GM19463 (cell line): ENCODE data around the gene TTLL10.
A peak's percentile ranks its signal among the peaks of the same experiment; 100 is the strongest.

Experiments used
- ATAC-seq: cut with Tn5 transposase; IDR thresholded peaks from one replicate; pipeline ENCODE4 v1.9.1; 2021; ENCODE audit warnings: mild to moderate bottlenecking, moderate library complexity; ENCODE audit not compliant: unreplicated experiment

Gene TTLL10

DNA sequence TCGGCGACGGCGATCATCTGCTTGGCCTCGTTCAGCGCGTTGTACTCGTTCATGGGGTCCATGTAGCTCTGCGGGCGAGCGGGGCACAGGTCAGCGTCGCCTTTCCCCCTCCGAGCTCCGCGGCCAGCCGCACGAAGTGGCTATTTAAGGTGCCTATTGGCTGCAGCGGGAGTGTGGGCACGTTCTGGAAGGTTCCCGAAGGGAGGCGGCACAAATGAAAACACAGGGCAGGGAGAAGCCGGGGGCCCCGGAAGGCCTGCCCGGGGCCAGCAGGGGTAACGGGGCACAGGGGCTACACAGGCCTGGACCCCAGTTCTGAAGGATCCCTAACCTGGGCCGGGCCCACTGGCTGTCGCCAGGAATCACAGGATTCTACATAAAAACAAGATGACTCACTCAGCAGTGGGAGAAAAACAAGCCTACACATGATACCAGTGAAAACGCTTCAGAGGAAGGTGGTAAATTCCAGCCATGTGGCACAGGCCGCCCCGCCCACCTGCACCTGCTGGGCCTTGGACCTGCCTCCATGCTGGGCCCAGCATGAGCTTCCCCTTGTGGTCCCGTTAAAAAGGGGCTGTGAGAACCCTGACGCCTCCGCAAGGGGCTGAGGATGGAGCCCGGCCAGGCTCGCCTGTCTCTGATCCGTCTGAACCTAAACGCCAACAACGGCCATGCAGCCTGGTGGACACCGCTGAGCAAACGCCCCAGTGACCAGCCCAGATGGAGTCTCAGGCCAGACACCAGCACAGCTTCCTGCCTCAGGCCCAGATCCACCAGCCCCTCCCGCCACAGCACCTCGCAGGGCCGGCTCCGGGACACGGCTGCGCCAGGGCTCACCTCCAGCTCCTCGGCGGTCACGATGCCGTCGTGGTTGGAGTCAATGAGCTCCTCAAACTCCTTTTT lies 44.2 kb downstream of the TTLL10 start:
- no peak for ATAC-seq

DNA sequence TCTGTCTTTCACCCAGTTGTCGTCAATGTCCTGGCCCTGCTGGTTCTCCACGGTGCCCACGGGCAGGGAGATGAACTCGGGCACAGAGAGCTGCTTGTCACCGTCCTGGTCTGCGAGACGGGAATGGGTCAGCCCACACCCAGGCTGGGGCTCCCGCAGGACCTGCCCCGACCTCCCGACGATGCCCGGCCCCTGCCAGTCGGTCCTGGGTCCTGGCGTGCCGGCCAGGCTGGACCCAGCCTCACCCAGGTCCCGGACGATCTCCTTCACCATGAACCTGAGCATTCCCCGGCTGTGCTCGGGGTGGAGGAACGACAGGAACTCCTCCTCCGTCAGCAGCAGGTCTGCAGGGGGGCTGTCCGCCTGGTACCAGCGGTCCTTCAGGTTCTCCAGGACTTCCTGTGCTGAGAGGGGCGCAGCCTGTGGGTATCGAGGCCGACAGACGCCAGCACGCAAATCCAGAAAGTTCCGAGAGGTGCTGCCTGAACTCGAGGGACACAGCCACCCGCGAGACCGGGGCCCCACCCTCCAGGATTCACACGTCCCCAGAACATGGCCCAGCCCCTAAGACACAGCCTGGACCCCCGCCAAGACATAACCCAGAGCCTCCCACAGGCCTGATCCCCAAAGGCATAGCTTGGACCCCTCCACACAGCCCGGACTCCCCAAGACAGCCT lies 45.0 kb downstream of the TTLL10 start:
- no peak for ATAC-seq

DNA sequence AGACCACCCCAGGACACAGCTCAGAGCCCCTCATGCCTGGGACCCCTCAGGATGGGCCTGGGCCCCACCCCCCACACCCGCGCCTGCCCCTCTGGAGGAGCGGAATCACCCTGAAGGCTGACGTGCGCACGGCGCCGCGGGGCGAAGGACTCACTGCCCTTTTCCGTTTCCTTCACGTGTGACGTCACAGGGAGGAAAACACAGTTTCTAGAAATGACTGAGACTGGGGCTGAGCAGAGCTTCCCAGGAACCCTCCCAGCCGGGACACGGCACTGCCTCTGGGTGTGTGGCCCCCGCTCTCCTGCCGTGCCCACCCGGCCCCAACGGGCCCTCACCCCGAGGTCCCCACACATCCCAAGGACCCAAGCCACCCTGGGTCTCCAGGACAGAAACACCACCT lies 45.7 kb downstream of the TTLL10 start:
- no peak for ATAC-seq

DNA sequence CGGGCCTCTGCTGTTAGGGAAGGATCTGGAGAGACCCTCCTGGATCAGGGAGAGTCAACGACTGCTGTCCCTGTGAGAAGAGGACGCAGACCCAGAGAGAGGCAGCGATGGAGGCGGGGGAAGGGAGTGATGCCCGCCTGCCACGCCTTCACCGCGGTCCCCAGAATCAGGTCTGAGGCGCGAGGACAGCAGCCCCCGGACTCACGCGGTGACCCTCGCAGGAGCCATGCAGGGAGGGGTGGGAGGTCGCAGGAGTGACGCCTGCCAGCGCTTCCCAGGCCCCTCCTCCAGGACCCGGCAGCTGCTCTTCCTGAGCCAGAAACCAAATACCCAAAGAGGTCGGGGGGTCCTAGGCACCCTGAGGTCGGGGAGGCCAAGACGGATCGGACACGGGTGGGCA lies 46.5 kb downstream of the TTLL10 start:
- no peak for ATAC-seq

DNA sequence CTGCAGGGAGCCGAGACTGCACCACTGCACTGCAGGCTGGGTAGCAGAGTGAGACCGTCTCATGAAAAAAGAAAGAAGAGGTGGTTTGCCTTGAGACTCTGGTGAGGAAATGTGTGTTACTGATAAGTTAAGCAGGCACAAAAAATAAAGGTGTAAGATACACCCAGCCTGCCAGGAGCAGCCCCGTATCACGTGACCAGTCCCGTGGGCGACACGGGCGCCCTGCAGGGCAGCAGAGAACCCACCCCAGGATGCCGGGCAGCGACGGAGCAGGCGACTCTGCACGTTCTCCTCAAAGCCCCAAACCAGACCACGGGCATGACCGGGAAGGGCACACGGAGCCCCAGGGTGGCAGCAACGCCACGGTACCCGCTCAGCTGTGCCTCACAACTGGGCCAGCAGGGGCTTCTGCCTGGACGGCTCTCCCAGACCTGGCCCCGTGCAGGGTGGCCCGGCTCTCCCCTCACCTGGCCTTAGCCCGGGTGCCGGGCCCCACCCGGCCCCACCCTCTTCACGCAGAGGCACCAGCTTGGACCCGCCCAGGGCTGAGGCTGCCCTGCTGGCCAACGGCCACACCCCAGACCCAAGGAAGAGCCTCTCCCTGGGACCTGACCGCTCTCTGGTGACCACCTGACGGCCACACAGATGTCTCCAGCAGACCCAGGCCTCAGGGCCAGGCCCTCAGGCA lies 48.4 kb downstream of the TTLL10 start:
- ATAC-seq: no peak

DNA sequence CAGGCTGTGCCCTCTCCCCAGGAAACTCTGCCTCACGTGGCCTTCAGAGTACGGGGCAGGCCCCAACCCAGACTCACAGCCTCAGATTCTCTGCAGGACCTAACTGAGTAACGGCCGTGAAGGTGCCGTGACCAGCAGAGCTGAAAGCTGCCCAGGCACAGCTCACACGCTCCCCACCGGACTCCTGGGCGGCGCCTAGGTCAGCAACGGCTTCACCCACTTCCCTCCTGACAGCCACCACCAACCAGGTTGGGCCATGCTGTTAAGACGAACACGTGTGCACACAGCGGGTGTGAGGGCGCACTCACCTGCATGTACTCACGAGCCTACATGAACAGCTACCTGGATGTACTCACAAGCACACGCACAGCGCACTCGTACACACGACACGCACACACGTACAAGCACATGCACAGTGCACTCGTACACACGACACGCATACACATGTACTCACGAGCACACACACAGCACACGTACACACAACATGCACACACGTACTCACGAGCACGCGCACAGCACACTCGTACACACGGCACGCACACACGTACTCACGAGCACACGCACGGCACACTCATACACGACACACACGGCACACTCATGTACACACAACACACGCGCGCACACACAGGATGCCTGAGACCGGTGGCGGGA lies 49.0 kb downstream of the TTLL10 start:
- ATAC-seq: no peak

DNA sequence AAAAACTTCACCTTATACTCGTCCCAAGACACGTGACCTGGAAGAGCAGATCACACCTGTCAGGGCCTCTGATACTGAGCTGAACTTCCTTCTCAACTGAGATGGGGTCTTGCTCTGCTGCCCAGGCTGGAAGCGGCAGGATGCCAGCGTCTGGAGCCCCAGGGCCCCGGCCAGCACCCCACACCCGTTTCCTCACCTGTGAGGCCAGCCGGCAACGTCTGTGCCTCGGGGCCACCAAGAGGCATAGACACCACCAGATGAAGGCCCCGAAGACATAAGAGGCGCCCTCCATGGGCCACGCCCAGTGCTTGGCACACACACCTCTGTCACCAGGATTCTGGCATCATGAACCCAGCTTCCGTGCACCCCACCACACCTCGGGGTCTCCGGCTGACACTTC lies 49.6 kb downstream of the TTLL10 start:
- ATAC-seq: no peak

DNA sequence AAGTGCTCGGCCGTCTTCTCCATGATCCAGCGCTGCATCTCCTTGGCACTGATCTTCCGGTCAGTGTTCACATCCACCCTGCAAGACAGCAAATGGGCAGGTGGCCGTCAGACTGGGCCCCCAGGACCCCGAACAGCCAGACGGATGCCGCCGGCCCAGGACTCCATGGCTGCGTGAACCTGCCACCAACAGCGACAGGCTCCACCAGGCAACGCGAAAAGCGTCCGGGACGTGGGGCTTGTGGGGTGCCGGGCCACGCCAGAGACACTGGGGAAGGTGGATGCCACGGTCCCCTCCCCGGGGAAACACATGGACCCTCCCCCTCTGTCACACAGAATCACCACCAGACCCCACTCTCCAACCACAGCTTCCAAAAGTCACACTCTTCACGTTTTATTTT lies 50.2 kb downstream of the TTLL10 start:
- ATAC-seq: no peak

DNA sequence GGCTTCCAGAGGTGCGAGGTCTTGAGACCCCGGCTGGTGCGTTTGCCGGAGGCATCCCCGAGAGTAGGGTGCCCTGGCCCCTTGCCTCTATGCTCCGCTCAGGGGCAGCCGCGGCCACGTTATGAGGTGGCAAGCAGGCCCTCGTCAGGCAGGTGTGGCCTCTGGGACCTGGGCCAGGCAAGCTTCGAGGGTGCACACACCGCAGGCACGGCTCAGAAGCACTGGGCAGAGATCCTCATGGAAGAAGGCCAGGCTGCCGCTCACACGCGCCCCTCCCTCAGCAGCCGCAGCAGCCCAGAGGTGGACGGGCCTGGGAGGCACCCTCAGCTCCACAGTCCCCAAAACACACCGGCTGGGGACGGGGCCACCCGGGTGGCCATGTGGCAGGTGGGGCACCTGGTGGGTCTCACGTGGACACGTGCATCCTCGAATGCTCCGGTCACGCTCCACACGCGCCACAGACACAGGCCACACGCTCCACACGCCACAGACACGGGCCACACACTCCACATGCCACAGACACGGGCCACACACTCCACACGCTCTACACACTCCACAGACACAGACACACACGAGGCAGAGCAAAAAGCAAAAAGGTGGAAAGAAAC lies 51.7 kb downstream of the TTLL10 start:
- ATAC-seq: no peak

DNA sequence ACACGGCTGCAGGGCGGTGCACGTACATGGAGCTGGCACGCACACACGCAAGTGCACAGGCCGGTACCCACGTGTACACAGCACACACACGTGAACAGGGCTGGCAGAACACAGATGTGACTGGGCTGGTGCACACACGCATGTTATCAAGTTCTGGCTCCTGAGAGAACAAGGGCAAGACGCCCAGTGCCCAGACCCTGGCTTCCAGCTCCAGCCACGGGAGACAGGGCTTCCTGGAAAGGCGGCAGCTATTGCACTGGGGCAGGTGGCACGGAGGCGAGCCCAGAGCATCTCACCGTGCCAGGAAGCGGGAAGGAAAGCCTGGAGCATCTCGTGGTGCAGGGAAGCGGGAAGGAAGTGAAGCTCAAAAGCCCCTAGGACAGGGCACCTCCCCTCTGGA lies 52.2 kb downstream of the TTLL10 start:
- ATAC-seq: no peak

DNA sequence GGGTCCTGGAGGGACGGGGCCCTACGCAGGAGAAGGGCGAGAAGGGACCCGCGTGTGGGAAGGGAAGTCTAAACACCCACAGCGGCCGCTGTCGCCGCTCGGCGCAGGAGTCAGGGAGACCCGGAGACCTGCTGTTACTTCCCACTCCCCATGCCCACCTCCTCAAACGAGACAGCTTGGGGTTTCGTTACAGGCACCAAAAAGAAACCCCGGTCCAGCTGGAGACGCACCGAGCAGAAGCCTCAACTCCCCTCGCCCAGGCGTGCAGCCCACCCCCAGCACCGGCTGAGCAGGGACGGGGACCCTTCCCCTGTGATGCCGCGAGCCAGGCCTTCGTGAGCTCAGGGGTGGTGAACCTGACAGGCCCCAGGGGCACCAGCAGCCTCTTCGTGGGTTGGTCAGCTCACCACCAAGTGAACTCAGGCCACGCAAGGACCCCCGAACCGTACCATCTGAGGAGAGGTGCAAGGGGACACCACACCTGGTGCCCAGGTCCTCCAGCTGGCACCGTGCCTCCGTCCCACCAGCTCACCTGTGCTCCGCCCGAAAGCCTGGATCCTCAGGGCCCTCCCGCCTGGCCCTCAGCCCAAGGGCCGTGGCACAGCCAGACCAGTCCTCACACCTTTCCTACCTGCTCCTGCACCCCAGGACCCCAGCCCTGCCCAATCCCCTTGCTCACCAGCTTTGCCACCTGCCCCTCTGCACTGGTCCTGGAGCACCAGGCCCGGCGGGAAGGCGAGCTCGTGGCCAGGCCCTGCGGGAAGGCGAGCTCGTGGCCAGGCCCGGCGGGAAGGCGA lies 53.1 kb downstream of the TTLL10 start:
- ATAC-seq: no peak

DNA sequence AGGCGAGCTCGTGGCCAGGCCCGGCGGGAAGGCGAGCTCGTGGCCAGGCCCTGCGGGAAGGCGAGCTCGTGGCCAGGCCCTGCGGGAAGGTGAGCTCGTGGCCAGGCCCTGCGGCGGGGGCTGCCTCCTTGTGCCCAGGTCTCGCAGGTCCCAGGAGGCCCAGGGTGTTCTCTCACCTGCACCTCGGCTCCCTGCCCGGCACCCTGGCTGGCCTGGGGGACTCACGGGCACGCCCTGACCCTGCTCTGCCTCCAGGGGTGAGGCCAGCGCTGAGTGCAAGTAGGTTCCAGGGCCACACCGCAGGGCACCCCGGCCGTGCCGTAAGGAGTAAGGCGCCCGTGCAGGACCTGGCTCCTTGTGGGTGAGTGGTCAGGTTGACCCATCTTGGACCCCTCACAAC lies 53.7 kb downstream of the TTLL10 start:
- ATAC-seq: no peak

DNA sequence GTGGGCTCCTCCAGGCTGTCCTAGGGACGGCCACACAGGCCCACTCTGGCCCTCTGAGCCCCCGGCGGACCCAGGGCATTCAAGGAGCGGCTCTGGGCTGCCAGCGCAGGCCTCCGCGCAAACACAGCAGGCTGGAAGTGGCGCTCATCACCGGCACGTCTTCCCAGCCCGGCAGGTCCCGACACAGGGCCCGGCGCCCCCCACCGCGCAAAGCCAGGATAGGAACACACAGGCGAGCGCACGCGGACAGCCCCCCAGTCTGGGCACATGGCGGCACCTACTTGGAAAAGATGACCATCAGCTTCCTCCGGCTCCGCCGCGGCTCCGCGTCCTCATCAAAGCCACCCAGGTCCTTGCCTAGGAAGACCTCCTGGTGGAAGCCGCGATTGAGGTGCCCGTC lies 54.5 kb downstream of the TTLL10 start:
- ATAC-seq: no peak

DNA sequence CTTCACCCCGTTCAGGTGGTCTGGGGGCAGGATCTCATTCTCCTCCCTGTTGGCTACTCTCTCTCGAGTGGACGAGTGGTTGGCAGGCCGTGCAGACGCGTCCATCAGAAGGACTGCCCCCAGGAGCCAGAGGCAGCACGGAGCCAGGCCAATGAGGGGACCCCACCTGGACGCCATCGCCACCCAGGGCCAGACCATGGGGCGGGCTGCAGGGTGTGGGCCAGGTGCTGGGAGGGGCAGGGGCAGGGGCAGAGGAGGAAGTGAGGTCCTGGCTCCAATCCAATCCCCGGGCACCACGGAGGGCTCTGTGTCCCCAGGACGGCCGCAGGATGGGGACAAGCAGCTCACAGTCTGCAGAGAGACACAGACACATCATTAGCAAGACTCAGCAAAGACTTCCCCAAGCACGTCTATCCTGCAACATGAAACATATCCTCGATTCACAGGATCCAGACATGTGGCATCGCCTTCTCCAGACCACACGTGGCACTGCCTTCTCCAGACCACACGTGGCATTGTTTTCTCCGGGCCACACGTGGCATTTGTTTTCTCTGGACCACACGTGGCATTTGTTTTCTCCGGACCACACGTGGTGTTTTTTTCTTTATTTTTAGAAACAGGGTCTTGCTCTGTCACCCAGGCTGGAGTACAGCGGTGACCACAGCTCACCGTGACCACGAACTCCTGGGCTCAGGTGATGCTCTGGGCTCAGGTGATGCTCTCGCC lies 55.1 kb downstream of the TTLL10 start:
- ATAC-seq: no peak

DNA sequence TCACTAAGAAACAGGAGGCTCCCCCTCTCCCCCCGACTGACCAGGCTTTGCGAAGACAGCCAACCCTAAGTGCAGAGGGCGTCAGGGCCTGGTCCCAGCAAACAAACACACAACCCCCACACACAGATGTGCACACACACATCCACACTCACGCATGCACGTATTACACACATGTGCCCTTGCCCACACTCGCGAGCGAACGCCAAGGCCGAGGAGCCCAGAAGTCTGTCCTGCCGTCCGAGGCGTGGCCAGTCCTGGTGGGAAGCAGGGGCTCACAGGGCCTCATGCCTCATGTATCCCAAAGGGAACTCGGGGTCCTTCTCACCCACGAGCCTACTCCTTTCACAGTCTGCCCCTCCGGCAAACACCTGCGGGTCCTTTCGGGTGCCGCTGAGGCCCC lies 56.1 kb downstream of the TTLL10 start:
- no peak for ATAC-seq

DNA sequence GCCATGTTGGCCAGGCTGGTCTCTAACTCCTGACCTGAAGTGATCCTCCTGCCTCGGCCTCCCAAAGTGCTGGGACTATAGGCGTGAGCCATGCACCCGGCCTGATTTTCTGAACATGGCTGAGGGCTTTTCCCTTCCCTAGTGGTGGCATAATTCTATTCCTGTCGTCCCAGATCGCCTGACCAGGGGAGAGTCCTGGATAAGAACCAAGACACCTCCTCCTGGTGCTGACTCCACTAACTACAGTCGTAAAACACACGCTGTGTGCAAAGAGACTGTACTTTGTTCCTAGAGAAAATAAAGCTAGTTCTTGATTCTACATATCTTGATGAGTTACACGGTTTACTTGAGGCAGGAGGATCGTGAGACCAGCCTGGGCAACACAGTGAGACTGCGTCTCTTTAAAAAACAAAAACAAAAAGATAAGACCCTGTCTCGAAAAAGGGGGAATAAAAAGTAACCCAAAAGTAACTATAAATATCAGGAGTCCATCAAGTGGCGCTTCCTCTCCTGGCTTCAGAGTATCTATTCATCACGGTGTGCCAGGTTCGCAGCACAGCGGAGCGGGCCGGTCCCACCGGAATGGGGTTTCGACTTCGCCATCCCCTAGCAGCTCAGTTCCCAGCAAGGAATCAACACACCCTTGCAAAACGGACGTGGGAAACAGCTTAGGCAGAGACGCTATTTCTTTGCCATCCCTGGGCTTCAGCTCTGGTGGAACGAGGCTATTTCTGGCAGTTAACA lies 57.1 kb downstream of the TTLL10 start:
- ATAC-seq: no peak

DNA sequence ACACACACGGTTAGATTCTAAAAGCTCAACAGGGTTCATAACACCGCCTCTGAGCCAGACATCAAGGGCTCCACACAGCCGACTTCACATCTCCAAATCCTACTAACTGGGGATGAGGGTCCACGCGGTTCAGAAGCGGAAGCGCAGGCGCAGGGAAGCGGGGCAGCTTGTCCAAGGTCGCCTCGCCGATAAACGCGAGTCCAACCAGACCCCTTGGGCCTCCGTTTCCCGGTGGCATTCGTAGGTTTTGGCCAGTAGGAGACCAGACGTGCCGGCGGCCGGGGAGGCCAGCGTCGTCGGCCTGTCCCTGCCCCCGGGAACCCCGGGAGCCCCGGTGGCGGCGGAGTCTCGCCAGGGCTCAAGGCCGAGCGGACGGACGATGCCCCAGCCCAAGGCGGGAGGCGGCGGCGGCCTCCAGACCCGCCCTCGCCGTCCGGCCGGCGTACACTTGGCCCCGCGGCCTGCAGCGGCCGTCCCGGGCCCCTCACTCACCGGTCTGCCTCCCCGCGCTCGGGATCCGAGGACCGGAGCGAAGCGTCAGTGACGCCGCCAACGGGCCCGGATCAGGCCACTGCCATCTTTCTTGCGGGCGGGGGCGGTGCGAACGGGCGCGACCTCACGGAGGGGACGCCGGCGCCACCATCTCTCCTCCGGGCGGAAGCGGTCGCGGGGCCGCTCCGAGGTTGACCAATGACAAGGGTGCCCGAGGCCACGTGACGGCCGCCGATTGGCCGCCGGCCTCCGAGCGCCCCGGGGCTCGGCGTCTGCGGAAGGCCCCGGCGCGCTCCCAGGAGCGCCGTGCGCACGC lies 57.9 kb downstream of the TTLL10 start, which contains the start of gene SDF4:
TSS of gene SDF4 (minus strand) at position 602 of the 808 bp plus-strand sequence. CDS start 3,229 bp downstream, outside the sequence.
- peak; percentile 89 for ATAC-seq
